ENCODE measurements around the gene RPL18A. TPM values are rescaled to one million over a fixed set of nuclear protein-coding genes. Genes with fewer than 3 reads are reported as not detected.

The RPL18A gene
- 1,253 TPM for total RNA-seq

- peak; percentile 99 for DNase-seq (ENCODE audit: low spot score)
These were observed at the start of gene RPL18A for GRCh38 chr19:17859533-17860330. Gene RPL18A, plus strand, starts transcription at chr19:17859910. Its CDS starts 47 bp downstream, at chr19:17859957.

- DNase-seq (ENCODE audit: low spot score) = no peak
These were observed 48.6 kb upstream of the RPL18A start for GRCh38 chr19:17811103-17811502.

GRCh38 chr19:17811681-17812080 is 48.0 kb upstream of the RPL18A start:
- DNase-seq (ENCODE audit: low spot score) = no peak

GRCh38 chr19:17812099-17812498 is 47.6 kb upstream of the RPL18A start:
- DNase-seq (ENCODE audit: low spot score) = no peak

- no peak for DNase-seq (ENCODE audit: low spot score)
These were observed 41.9 kb upstream of the RPL18A start for GRCh38 chr19:17817668-17818363.

GRCh38 chr19:17821190-17821589 is 38.5 kb upstream of the RPL18A start, which contains the start of gene INSL3:
Gene INSL3, minus strand, starts transcription at chr19:17821519. Its CDS starts 13 bp downstream, at chr19:17821506.
- no peak for DNase-seq (ENCODE audit: low spot score)

GRCh38 chr19:17824339-17824738 is 35.4 kb upstream of the RPL18A start:
- DNase-seq (ENCODE audit: low spot score) = no peak

GRCh38 chr19:17826508-17827056 is 33.1 kb upstream of the RPL18A start:
- DNase-seq (ENCODE audit: low spot score) = no peak

- peak; percentile 44 for DNase-seq (ENCODE audit: low spot score)
These were observed 29.7 kb upstream of the RPL18A start for GRCh38 chr19:17829855-17830566.

GRCh38 chr19:17830567-17831418 is 28.9 kb upstream of the RPL18A start:
- peak; percentile 91 for DNase-seq (ENCODE audit: low spot score)

- DNase-seq (ENCODE audit: low spot score) = no peak
These were observed 28.3 kb upstream of the RPL18A start for GRCh38 chr19:17831419-17831888.

GRCh38 chr19:17832443-17833208 is 27.1 kb upstream of the RPL18A start:
- DNase-seq (ENCODE audit: low spot score) = no peak

GRCh38 chr19:17834350-17835181 is 25.1 kb upstream of the RPL18A start:
- DNase-seq (ENCODE audit: low spot score) = no peak

GRCh38 chr19:17835182-17836006 is 24.3 kb upstream of the RPL18A start:
- DNase-seq (ENCODE audit: low spot score) = no peak

GRCh38 chr19:17836530-17836929 is 23.2 kb upstream of the RPL18A start:
- no peak for DNase-seq (ENCODE audit: low spot score)

GRCh38 chr19:17837972-17838371 is 21.7 kb upstream of the RPL18A start:
- no peak for DNase-seq (ENCODE audit: low spot score)

- DNase-seq (ENCODE audit: low spot score) = no peak
These were observed 19.7 kb upstream of the RPL18A start for GRCh38 chr19:17840019-17840418.

GRCh38 chr19:17841371-17841809 is 18.3 kb upstream of the RPL18A start:
- no peak for DNase-seq (ENCODE audit: low spot score)

Data from mucosa of gallbladder (tissue), 1 donor.